Keratinocyte (primary cell): ENCODE data around the gene MBNL2.

Experiments
- CTCF ChIP-seq, 3 experiments: IDR thresholded peaks in 1 of 3; conservative IDR thresholded peaks in 1 of 3; optimal IDR thresholded peaks in 1 of 3; 2 replicates in 2 of 3; 3 replicates in 1 of 3; pipeline versions ENCODE3 to v1.5.1; 2011; ENCODE audit warnings: low read length in 3 of 3, mild to moderate bottlenecking in 3 of 3, moderate library complexity in 2 of 3, control low read depth in 1 of 3, inconsistent platforms in 1 of 3; ENCODE audit not compliant: insufficient read depth in 2 of 3; ENCODE audit errors: extremely low read depth in 1 of 3
- EZH2 ChIP-seq: IDR thresholded peaks from one replicate; pipeline ENCODE4 v1.6.1; 2012; ENCODE audit warnings: inconsistent platforms, mild to moderate bottlenecking, low read length, moderate library complexity

- no peak for TF ChIP-seq CTCF (optimal IDR thresholded peaks at IDR 0.05 in 1 of 3, IDR thresholded peaks at IDR 0.05 in 1 of 3, conservative IDR thresholded peaks at IDR 0.05 in 1 of 3; ENCODE audit: extremely low read depth in 1 of 3, insufficient read depth in 2 of 3, low read length in 3 of 3)
- no peak for TF ChIP-seq EZH2
Observed at GRCh38 chr13:97352815-97353214, 130.7 kb downstream of the MBNL2 start.
